ENCODE data around the gene GNAS-AS1. TPM values are rescaled to one million over a fixed set of nuclear protein-coding genes. Genes with fewer than 3 reads are reported as not detected.

Gene GNAS-AS1
- total RNA-seq, 1 donor from 2014 or later, result 1.4 TPM

DNA sequence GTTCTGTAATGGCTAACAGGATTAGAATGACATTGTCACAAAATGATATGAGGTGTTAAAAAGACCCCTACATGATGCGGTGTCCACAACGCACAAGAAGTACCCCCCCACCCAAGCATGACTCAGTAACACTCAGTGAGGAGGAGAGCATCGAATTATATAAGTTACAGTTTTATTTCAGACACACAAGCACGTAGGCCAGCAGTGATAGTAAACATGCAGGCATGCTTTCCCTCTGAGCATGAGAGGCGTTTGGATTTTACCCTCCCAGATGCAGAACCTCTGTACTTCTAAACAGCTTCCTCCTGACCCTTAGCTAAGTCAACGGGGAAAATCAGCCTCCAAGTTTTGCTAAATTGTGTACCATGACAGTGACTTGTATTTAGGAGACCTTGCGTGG, 25.7 kb upstream of the GNAS-AS1 start:
- H3K9me3 Mint-ChIP-seq, result no peaks in the 10 kb centered on the region
- ATAC-seq (ENCODE audit: low read depth) (no peak), DNase-seq (no peak)
- intact Hi-C loops (cut with micrococcal nuclease), result no loop called here
- H3K36me3 Mint-ChIP-seq (ENCODE audit: low read depth), result no peaks in the 10 kb centered on the region
- no peaks in the 10 kb centered on the region for H3K27me3 Mint-ChIP-seq
- ChIA-PET CTCF (no interaction called here), POLR2A (interaction anchor here (0.6 kb wide), 1 partner anchor 1445 kb away, joined by 4 read pairs; no protein-coding TSS in a partner anchor)
- TF ChIP-seq, protein P1, sequence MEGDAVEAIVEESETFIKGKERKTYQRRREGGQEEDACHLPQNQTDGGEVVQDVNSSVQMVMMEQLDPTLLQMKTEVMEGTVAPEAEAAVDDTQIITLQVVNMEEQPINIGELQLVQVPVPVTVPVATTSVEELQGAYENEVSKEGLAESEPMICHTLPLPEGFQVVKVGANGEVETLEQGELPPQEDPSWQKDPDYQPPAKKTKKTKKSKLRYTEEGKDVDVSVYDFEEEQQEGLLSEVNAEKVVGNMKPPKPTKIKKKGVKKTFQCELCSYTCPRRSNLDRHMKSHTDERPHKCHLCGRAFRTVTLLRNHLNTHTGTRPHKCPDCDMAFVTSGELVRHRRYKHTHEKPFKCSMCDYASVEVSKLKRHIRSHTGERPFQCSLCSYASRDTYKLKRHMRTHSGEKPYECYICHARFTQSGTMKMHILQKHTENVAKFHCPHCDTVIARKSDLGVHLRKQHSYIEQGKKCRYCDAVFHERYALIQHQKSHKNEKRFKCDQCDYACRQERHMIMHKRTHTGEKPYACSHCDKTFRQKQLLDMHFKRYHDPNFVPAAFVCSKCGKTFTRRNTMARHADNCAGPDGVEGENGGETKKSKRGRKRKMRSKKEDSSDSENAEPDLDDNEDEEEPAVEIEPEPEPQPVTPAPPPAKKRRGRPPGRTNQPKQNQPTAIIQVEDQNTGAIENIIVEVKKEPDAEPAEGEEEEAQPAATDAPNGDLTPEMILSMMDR (IDR thresholded peaks at IDR 0.05), result no peak
- H3K27ac Mint-ChIP-seq, result no peak overlapping the region
- H3K4me1 Mint-ChIP-seq, result peaks cover 2% of the 10 kb centered on the region
- H3K4me3 Mint-ChIP-seq, result no peak overlapping the region

DNA sequence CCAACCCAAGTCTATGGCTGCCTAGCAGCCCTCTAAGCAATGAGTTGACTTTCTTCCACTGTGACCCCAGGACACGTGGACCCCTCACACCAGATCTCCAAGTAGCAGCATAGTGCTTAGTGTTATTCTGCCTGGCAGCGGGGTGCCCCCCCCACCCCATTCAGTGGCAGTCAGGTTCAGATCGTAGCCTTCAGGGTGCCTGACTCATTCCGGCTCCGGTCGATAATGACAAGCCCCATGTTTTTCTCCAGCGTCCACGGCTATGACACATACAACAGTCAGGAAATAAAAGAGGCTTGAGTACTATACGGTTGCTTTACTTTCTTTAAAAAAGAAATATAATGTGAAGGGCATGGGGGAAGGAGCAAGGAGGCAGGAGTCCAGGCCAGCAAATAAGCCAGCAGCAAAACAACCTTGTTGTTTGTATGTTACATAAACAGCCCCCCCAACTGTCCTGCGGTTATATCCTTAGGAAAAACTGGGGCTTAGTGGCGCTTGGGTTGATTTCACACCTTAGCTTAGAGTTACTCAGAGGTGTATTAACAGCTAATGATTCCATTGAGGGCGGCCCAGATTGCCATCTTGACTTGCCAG, 24.9 kb upstream of the GNAS-AS1 start:
- CTCF ChIA-PET, result no interaction called here
- Mint-ChIP-seq H3K27ac (no peak overlapping the region), H3K9me3 (no peaks in the 10 kb centered on the region), H3K36me3 (ENCODE audit: low read depth) (no peaks in the 10 kb centered on the region), H3K4me1 (peaks cover 6% of the 10 kb centered on the region), H3K27me3 (no peaks in the 10 kb centered on the region), H3K4me3 (no peak overlapping the region)
- intact Hi-C loops (cut with micrococcal nuclease), result no loop called here
- TF ChIP-seq, protein P1 (IDR thresholded peaks at IDR 0.05), result no peak
- POLR2A ChIA-PET, result interaction anchor here (0.6 kb wide), 1 partner anchor 1444 kb away, joined by 4 read pairs; no protein-coding TSS in a partner anchor
- ATAC-seq (ENCODE audit: low read depth), result no peak
- no peak for DNase-seq

DNA sequence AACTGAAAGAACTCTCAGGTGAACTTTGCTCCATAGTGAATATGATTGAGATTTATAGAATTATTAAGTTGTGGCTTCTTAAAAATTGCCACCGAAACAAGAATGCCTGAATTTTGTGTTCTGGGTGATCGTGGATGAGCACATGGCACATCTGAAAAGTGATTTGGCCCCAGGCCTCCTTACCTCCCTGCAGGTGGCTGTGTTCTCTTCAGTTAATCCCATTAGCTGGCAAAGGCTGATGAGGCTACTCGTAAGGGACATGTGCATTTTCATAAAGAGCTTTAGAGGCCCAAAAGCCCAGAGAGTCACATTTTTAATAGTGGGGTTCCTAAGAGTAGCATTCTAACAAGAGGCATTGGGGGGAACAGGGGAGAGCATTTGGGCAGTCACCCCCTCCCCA, 24.4 kb upstream of the GNAS-AS1 start:
- TF ChIP-seq, protein P1 (IDR thresholded peaks at IDR 0.05), result no peak
- no peaks in the 10 kb centered on the region for H3K36me3 Mint-ChIP-seq (ENCODE audit: low read depth)
- ATAC-seq (ENCODE audit: low read depth), result no peak
- no peaks in the 10 kb centered on the region for H3K27me3 Mint-ChIP-seq
- H3K9me3 Mint-ChIP-seq, result no peaks in the 10 kb centered on the region
- DNase-seq, result no peak
- POLR2A ChIA-PET, result no interaction called here
- CTCF ChIA-PET, result interaction anchor here (0.6 to 1.2 kb wide), 2 partner anchors 23 to 332 kb away, joined by 3 to 4 read pairs; partner anchors contain the start of gene GNAS
- no peak overlapping the region for H3K4me3 Mint-ChIP-seq
- no peak overlapping the region for H3K27ac Mint-ChIP-seq
- intact Hi-C loops (cut with micrococcal nuclease), result no loop called here
- peaks cover 11% of the 10 kb centered on the region for H3K4me1 Mint-ChIP-seq

DNA sequence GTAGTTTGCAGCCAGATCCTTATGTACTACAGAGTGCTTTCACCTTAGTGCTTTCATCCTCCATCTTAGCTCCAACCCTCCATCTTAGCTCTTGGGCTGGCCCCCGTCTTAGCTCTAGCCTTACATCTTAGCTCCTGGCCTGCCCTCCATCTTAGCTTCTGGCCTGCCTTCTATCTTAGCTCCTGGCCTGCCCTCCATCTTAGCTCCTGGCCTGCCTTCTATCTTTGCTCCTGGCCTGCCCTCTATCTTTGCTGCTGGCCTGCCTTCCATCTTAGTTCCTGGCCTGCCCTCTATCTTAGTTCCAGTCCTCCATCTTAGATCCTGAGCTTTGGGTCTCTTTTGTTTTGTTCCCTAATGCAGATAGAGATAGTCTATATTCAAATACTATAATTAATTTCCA, 23.8 kb upstream of the GNAS-AS1 start:
- DNase-seq (no peak), ATAC-seq (ENCODE audit: low read depth) (no peak)
- TF ChIP-seq, protein P1 (IDR thresholded peaks at IDR 0.05), result no peak
- ChIA-PET POLR2A (no interaction called here), CTCF (interaction anchor here (0.6 to 1.2 kb wide), 2 partner anchors 22 to 333 kb away, joined by 3 to 4 read pairs; partner anchors contain the start of gene GNAS)
- H3K36me3 Mint-ChIP-seq (ENCODE audit: low read depth), result no peaks in the 10 kb centered on the region
- intact Hi-C loops (cut with micrococcal nuclease), result no loop called here
- peaks cover 11% of the 10 kb centered on the region for H3K4me1 Mint-ChIP-seq
- H3K27ac Mint-ChIP-seq, result no peak overlapping the region
- H3K4me3 Mint-ChIP-seq, result no peak overlapping the region
- H3K9me3 Mint-ChIP-seq, result no peaks in the 10 kb centered on the region
- no peaks in the 10 kb centered on the region for H3K27me3 Mint-ChIP-seq

DNA sequence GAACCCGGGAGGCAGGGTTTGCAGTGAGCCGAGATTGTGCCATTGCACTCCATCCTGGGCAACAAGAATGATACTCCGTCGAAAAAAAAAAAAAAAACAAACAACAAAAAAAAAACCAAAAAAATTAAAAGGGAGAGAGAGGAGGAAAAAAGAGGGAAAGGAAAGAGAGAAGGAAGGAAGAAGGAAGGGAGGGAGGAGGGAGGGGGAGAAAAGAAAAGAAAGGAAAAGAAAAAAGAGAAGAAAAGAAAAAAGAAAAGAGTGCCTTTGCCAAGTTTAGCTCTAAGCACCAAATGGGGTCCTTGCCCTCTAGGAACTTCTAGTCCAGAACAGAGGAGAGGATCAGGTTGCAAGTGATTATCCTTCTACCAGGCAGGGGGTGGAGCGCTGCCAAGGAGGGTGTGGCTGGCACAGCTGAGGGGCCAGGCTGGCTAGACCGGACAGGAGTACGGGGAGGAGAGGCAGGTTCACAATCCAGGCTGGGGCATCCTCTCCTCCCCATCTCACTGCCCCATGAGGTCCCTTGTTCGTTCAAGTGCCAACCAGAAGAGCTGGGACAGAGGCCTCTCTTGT, 20.9 kb upstream of the GNAS-AS1 start:
- ChIA-PET POLR2A (interaction anchor here (1.3 kb wide), 1 partner anchor 161 kb away, joined by 3 read pairs; the partner anchor contains the start of gene ATP5F1E), CTCF (interaction anchor here (0.6 to 3.3 kb wide), 4 partner anchors 12 to 351 kb away, joined by 3 to 43 read pairs (median 10); no protein-coding TSS in a partner anchor)
- Mint-ChIP-seq H3K27me3 (no peaks in the 10 kb centered on the region), H3K27ac (no peak overlapping the region), H3K36me3 (ENCODE audit: low read depth) (no peaks in the 10 kb centered on the region), H3K4me1 (peaks cover 11% of the 10 kb centered on the region), H3K4me3 (no peak overlapping the region), H3K9me3 (no peaks in the 10 kb centered on the region)
- ATAC-seq (ENCODE audit: low read depth) (no peak), DNase-seq (no peak)
- TF ChIP-seq, protein P1 (IDR thresholded peaks at IDR 0.05), result no peak
- intact Hi-C loops (cut with micrococcal nuclease), result loop anchor here (2.0 kb wide), 2 partner anchors 35 to 531 kb away; no protein-coding TSS in a partner anchor

Data from activated B cell treated with CpG ODN at 0.5 μM for 24 hours (primary cell).